GM21619 (cell line): ENCODE results near the gene SAMD14.

Experiments used
- ATAC-seq: cut with Tn5 transposase; IDR thresholded peaks from one replicate; pipeline ENCODE4 v1.9.1; 2021; ENCODE audit not compliant: unreplicated experiment

The SAMD14 gene

DNA sequence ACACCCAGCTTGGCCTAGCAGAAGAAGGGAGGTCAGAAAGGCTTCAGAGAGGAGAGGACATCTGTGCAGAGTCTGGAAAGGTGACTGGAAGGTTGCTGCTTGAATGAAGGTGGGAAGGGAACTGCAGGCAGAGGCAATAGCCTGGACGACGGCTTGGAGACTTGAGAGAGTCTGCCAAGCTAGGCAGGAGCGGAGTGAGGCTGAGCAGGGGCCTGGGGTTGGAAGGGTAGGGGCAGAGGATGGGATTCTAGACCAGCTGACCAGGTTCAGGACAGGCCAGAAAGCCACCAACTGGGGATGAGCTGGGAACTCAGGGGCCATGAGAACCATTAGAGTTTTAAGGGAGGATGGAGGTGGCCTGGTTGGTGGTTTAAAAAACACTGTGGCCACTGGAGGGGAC is 35.5 kb upstream of the SAMD14 start:
- no peak for ATAC-seq

- ATAC-seq, result no peak
These were observed 35.1 kb upstream of the SAMD14 start for GRCh38 chr17:50165066-50165465.

GRCh38 chr17:50164697-50164988 is 34.7 kb upstream of the SAMD14 start:
- no peak for ATAC-seq

GRCh38 chr17:50163843-50164696 is 34.1 kb upstream of the SAMD14 start:
- ATAC-seq, result no peak

DNA sequence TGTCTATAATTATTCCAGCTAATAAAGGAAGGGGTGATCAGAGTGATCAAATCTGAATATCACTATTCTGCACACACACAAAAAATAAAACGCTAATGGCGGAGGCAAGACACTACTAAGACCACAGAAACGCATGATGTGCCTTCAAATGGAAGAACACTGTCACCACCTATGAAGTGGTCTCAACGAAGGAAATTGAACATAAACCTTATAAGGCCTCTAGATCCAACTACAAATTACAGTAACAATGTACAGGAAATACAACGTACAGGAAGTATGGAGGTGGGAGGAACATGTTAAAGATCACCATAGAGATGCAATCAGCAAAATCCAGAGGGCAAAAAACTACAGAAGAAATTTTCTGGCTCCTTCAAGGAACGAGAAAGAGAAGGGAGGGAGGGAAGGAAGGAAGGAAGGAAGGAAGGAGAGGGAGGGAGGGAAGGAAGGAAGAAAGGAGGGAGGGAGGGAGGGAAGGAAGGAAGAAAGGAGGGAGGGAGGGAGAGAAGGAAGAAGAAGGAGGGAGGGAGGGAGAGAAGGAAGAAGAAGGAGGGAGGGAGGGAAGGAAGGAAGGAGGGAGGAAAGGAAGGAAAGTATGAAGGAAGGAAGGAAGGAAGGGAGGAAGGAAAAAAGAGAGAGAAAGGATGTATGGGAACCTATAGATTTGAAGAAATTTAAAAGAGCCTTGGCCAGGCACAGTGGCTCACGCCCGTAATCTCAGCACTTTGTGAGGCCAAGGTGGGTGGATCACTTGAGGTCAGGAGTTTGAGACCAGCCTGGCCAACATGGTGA is 32.7 kb upstream of the SAMD14 start:
- ATAC-seq, result no peak

- no peak for ATAC-seq
These were observed 31.9 kb upstream of the SAMD14 start for GRCh38 chr17:50161911-50162288.

GRCh38 chr17:50161023-50161910 is 31.3 kb upstream of the SAMD14 start:
- ATAC-seq, result peak; percentile 79

DNA sequence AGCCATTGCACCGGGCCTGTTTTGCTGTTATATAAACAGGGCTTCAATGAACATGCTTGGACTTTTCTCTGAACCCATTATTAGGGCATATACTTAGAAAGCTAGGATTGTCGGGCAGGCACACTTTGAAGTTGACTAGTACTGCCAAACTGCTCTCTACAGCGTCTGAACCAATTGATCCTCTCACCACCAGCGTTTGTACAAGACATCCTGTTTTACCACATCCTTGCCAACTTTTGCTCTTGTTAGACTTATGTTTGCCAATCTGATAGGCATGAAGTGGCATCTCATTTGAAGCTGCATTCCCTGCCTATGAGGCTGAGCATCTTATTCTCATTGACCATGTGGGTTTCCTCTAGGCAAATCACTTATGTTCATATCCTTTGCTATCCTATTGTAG is 27.9 kb upstream of the SAMD14 start:
- ATAC-seq, result no peak

GRCh38 chr17:50155115-50155819 is 25.3 kb upstream of the SAMD14 start:
- no peak for ATAC-seq

DNA sequence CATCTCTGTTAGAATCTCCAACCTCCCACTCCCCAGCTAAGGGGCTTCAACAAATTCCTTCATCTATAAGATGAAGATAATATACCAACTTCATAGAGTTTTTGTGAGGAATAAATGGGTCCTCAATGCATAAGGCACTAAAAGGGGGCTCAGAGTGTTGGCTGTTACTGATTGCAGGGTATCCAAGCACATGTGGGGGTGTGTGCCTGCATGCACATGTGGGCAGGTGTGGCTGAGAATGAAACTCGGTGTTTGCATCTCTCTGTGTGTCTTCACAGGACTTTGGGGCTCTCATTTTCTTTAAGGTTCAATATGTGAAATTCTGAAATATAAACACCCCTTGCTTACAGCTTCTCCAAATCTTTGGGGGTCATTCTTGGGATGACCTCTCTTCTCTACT is 24.6 kb upstream of the SAMD14 start:
- no peak for ATAC-seq

- no peak for ATAC-seq
These were observed 24.0 kb upstream of the SAMD14 start for GRCh38 chr17:50153650-50154575.

DNA sequence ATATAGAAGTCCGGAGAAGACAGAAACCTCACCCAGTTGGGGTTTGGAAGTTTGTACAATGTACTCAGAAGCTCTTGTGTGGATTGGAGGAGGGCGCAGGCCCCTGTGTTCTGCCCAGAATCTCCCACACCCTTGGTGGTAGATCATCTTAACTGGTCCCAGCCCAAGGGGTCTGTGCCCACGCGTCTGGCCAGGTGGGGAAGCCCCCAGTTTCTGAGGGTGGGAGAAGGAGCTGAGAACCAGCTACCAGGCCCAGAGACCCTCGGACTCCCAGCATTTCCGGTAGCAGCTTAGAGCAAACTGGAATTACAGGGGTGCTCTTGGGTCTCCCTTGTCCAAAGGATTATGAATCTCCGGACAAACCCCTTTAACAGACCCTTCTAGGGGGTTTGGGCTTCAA is 22.8 kb upstream of the SAMD14 start:
- ATAC-seq, result no peak

GRCh38 chr17:50151937-50152547 is 22.1 kb upstream of the SAMD14 start:
- no peak for ATAC-seq

GRCh38 chr17:50151041-50151936 is 21.3 kb upstream of the SAMD14 start:
- ATAC-seq, result peak; percentile 35

- no peak for ATAC-seq
These were observed 20.5 kb upstream of the SAMD14 start, which contains the start of gene PPP1R9B for GRCh38 chr17:50150354-50151040. TSS of gene PPP1R9B (minus strand) at chr17:50150677. CDS start at chr17:50150513, 164 bp downstream.

DNA sequence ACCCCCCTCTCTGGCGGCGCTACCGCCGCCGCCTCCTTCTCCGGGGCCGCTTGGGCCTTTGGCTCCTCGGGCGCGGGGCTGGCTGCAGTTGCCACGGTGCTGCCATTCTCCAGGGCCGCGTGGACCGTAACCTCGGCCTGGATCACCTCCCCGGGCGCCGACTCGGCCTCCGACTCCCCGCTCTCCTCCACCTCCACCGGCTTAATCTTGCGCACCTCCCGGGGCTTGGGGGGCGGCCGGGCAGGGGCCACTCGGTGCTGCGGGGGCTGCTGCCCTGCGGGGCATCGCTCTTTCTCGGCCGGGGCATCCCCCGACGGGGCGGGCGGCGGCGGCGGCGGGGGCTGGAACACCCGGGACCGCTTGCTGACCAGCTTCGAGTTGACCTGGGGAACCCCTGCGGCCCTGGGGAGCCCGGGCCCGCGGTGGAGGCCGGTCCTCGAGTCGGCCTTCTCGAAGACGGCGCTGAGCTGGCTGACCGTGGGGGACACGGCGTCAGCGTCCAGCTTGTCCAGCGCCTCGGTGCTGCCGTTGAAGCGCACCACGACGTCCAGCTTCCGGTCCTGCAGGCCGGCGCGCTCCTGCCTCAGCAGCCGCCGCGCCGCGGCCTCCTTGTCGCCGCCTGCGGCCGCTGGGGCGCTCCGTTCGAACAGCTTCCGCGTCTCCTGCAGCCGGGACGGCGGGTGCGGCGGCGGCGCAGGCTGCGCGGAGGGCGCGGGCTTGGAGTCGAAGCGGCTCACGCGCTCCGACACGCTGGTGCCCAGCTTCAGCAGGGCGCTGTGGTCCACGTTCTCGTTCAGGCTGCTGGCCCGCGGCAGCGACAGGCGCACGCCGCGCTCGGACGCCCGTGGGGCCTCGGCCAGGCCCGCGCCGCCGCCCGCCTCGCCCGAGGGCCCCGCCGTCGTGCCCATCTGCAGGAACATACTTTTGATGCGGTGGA is 19.7 kb upstream of the SAMD14 start:
- no peak for ATAC-seq

GRCh38 chr17:50149091-50149416 is 19.1 kb upstream of the SAMD14 start:
- no peak for ATAC-seq
